K562 (cell line): Measurements from ENCODE around the gene MYO3B. TPM values are rescaled to one million over a fixed set of nuclear protein-coding genes. Genes with fewer than 3 reads are reported as not detected.
A peak's percentile ranks its signal among the peaks of the same experiment; 100 is the strongest.

Experiments
- GTF2E2 ChIP-seq: fragments of 200-800 bp; sonication (Bioruptor generic); IDR thresholded peaks from 2 replicates; pipeline ENCODE4 v1.6.1; 2016; ENCODE audit warnings: missing genetic modification characterization, missing compliant biosample characterization
- KHSRP ChIP-seq: fragments of 450-650 bp; IDR thresholded peaks from 2 replicates; pipeline ENCODE4 v1.6.1; 2017
- MYC ChIP-seq, 2 experiments: fragments of 250-450 bp in 1 of 2; sonication (Bioruptor Pico) in 1 of 2; IDR thresholded peaks; 2 replicates each; pipeline versions ENCODE4 v1.5.1 to v1.6.1; 2012 to 2021; ENCODE audit warnings: low read depth in 2 of 2, borderline replicate concordance in 1 of 2, improper control_type of control experiment in 1 of 2, low read length in 1 of 2, mild to moderate bottlenecking in 1 of 2, moderate library complexity in 1 of 2
- NCOA1 ChIP-seq: fragments of 450-650 bp; IDR thresholded peaks from 2 replicates; pipeline ENCODE4 v1.6.1; 2016; ENCODE audit warnings: low read depth
- ZNF212 ChIP-seq: fragments of 450-650 bp; formaldehyde crosslinking; IDR thresholded peaks from 2 replicates; pipeline ENCODE4 v1.4.0; 2020; ENCODE audit warnings: mild to moderate bottlenecking
- ZNF584 ChIP-seq: fragments of 200-800 bp; sonication (Bioruptor generic); IDR thresholded peaks from 2 replicates; pipeline ENCODE4 v1.6.1; 2016; ENCODE audit warnings: low read depth, mild to moderate bottlenecking, missing genetic modification characterization, missing compliant biosample characterization
- polyA plus RNA-seq, 8 experiments: library from polyadenylated mRNA; depleted of rRNA in 4 of 8; stranded (reverse) in 5 of 8; unstranded in 3 of 8; fragments of >200 nt; fragmentation: Nextera tagmentation in 2 of 8; fragmentation: Illumina TruSeq in 1 of 8; extraction: Ambion mirVana in 2 of 8; extraction: Trizol in 1 of 8; gene quantifications; 2 replicates each; pipeline versions ENCODE4 v1.2.1 to v1.2.3, GENCODE V29; 2011 to 2014; ENCODE audit warnings: inconsistent platforms in 1 of 8, missing spikeins in 1 of 8
- total RNA-seq, 7 experiments: library from RNA; depleted of rRNA in 6 of 7; stranded (reverse); fragments of >200 nt in 6 of 7; fragmentation: Illumina TruSeq in 2 of 7; extraction: Trizol in 2 of 7; gene quantifications; 2 replicates each; pipeline versions ENCODE4 v1.2.1 to v1.2.3, GENCODE V29; 2011 to 2021; ENCODE audit warnings: low replicate concordance in 1 of 7
- TF ChIP-seq, protein P1 (sequence below), 2 experiments: IDR thresholded peaks; 2 replicates each; pipeline ENCODE4 v1.6.1; 2011; ENCODE audit warnings: borderline replicate concordance in 1 of 2, control low read depth in 1 of 2, low read depth in 1 of 2, low read length in 1 of 2, mild to moderate bottlenecking in 1 of 2, mixed read lengths in 1 of 2, moderate library complexity in 1 of 2; ENCODE audit not compliant: insufficient read depth in 1 of 2, insufficient read length in 1 of 2, poor library complexity in 1 of 2, severe bottlenecking in 1 of 2; ENCODE audit errors: extremely low read depth in 1 of 2
- TF ChIP-seq, protein P2 (sequence below), 3 experiments: fragments of 200-800 bp in 1 of 3; fragments of 250-450 bp in 1 of 3; fragments of 450-650 bp in 1 of 3; sonication (Bioruptor Pico) in 1 of 3; sonication (Bioruptor generic) in 1 of 3; formaldehyde crosslinking in 1 of 3; IDR thresholded peaks; 2 replicates each; pipeline versions ENCODE4 v1.6.1 to v1.8.0; 2016 to 2022; ENCODE audit warnings: mild to moderate bottlenecking in 2 of 3, missing genetic modification characterization in 2 of 3, missing compliant biosample characterization in 1 of 3, moderate library complexity in 1 of 3

Gene MYO3B
- total and polyA plus RNA-seq, 9 of the 15 experiments (the other 6 are each of a cell fraction or from before 2014, with no cell fraction given), result 2.7 to 6.5 (median 3.6) TPM

DNA sequence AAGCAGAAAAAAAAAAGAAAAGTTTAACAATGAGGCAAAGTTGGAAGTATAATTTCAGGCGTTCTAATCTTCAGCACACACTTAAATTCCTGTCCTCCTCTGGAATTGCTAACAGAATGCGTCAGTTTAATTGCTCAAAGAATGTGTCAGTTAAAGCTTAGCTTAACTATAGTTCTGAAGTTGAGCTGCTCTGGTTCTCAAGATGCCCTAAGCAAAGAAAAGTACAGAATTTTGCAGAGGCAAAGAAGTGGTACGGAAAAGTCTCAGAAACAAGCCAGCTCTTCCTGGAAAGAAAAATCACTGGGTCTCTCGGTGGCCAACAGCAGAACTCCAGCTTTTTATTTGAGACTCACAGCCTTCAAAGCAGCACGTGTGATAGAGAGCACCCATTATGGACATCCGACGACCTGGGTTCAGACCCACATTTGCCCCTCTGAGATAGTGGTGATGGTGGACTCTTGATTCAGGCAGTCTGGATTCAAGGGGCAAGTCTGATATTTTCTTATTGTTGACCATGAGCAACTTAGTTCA lies 22.2 kb upstream of the MYO3B start (continued):
- TF ChIP-seq, protein P1, sequence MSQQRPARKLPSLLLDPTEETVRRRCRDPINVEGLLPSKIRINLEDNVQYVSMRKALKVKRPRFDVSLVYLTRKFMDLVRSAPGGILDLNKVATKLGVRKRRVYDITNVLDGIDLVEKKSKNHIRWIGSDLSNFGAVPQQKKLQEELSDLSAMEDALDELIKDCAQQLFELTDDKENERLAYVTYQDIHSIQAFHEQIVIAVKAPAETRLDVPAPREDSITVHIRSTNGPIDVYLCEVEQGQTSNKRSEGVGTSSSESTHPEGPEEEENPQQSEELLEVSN (IDR thresholded peaks at IDR 0.05; ENCODE audit: borderline replicate concordance in 1 of 2, extremely low read depth in 1 of 2, insufficient read depth in 1 of 2, insufficient read length in 1 of 2, low read depth in 1 of 2, low read length in 1 of 2, poor library complexity in 1 of 2, severe bottlenecking in 1 of 2), result peak in 1 of 2 experiments; percentile 45
- TF ChIP-seq GTF2E2 (0 out of 2 replicates have a peak, but pooled peaks have one; percentile 38), ZNF584 (CRISPR knock-in tag) (0 out of 2 replicates have a peak, but pooled peaks have one; percentile 63), ZNF212 (no peak), KHSRP (no peak), MYC (IDR thresholded peaks at IDR 0.05; ENCODE audit: low read depth, low read length) (0 out of 2 replicates have a peak, but pooled peaks have one; percentile 22), MYC (CRISPR knock-in tag; IDR thresholded peaks at IDR 0.05; ENCODE audit: borderline replicate concordance, low read depth) (no peak), NCOA1 (no peak)
- TF ChIP-seq, protein P2, sequence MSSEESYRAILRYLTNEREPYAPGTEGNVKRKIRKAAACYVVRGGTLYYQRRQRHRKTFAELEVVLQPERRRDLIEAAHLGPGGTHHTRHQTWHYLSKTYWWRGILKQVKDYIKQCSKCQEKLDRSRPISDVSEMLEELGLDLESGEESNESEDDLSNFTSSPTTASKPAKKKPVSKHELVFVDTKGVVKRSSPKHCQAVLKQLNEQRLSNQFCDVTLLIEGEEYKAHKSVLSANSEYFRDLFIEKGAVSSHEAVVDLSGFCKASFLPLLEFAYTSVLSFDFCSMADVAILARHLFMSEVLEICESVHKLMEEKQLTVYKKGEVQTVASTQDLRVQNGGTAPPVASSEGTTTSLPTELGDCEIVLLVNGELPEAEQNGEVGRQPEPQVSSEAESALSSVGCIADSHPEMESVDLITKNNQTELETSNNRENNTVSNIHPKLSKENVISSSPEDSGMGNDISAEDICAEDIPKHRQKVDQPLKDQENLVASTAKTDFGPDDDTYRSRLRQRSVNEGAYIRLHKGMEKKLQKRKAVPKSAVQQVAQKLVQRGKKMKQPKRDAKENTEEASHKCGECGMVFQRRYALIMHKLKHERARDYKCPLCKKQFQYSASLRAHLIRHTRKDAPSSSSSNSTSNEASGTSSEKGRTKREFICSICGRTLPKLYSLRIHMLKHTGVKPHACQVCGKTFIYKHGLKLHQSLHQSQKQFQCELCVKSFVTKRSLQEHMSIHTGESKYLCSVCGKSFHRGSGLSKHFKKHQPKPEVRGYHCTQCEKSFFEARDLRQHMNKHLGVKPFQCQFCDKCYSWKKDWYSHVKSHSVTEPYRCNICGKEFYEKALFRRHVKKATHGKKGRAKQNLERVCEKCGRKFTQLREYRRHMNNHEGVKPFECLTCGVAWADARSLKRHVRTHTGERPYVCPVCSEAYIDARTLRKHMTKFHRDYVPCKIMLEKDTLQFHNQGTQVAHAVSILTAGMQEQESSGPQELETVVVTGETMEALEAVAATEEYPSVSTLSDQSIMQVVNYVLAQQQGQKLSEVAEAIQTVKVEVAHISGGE (CRISPR knock-in tag; IDR thresholded peaks at IDR 0.05), result no peak
